WTC11 (cell line): ENCODE data around the gene AQP9. TPM values are rescaled to one million over a fixed set of nuclear protein-coding genes. Genes with fewer than 3 reads are reported as not detected.

Experiments
- ATAC-seq: fragments of 200-7000 bp; cut with Tn5 transposase; 2 replicates; pipeline ENCODE4 v1.10.0; 2021; ENCODE audit warnings: mild to moderate bottlenecking, moderate library complexity
- CTCF ChIA-PET: fragments of 300-600 bp; sonication (Branson Sonifier 250); formaldehyde crosslinking; loops from one replicate; lab custom pipeline; 2021; ENCODE audit warnings: antibody characterized with exemption; lab: Charles Lee
- POLR2A ChIA-PET: fragments of 350-600 bp; sonication (Branson Sonifier 250); formaldehyde crosslinking; loops from one replicate; lab custom pipeline; 2021; ENCODE audit warnings: antibody characterized with exemption; lab: Charles Lee
- DNase-seq: peaks from one replicate; pipeline ENCODE4 v3.0.0; 2021; ENCODE audit warnings: low spot score
- H3K27ac Mint-ChIP-seq: 2 replicates; pipeline ENCODE4 v1.8.0; 2021; ENCODE audit warnings: mixed read lengths
- H3K27me3 Mint-ChIP-seq: 2 replicates; pipeline ENCODE4 v1.8.0; 2021; ENCODE audit warnings: low read depth, mild to moderate bottlenecking, moderate library complexity, mixed read lengths
- H3K36me3 Mint-ChIP-seq: 2 replicates; pipeline ENCODE4 v1.8.0; 2021; ENCODE audit warnings: mixed read lengths
- H3K4me1 Mint-ChIP-seq: 2 replicates; pipeline ENCODE4 v1.8.0; 2022; ENCODE audit warnings: mixed read lengths
- H3K4me3 Mint-ChIP-seq: 2 replicates; pipeline ENCODE4 v1.8.0; 2021; ENCODE audit warnings: mild to moderate bottlenecking, moderate library complexity, mixed read lengths
- H3K9me3 Mint-ChIP-seq: 2 replicates; pipeline ENCODE4 v1.8.0; 2021; ENCODE audit warnings: mixed read lengths
- ARID4B ChIP-seq: sonication (generic); formaldehyde crosslinking; IDR thresholded peaks from 2 replicates; pipeline ENCODE4 v1.8.0; 2023; ENCODE audit warnings: missing genetic modification reagents, mild to moderate bottlenecking, borderline replicate concordance
- E2F5 ChIP-seq: sonication (generic); formaldehyde crosslinking; IDR thresholded peaks from 2 replicates; pipeline ENCODE4 v1.8.1; 2022; ENCODE audit warnings: mild to moderate bottlenecking, moderate library complexity, missing genetic modification reagents
- ESRRA ChIP-seq: sonication (generic); formaldehyde crosslinking; IDR thresholded peaks from 2 replicates; pipeline ENCODE4 v1.8.1; 2022; ENCODE audit warnings: mild to moderate bottlenecking, missing genetic modification reagents, borderline replicate concordance
- HMGXB4 ChIP-seq: sonication (generic); formaldehyde crosslinking; IDR thresholded peaks from 2 replicates; pipeline ENCODE4 v1.8.1; 2023; ENCODE audit warnings: mild to moderate bottlenecking, moderate library complexity, missing genetic modification reagents
- STAT6 ChIP-seq: sonication (generic); formaldehyde crosslinking; conservative IDR thresholded peaks from 2 replicates; pipeline ENCODE4 v1.8.1; 2023; ENCODE audit warnings: mild to moderate bottlenecking, low read depth, missing genetic modification reagents, moderate library complexity
- USF1 ChIP-seq: sonication (generic); formaldehyde crosslinking; IDR thresholded peaks from 2 replicates; pipeline ENCODE4 v1.8.0; 2022; ENCODE audit warnings: mild to moderate bottlenecking, missing genetic modification reagents
- ZNF512 ChIP-seq: sonication (generic); formaldehyde crosslinking; IDR thresholded peaks from 2 replicates; pipeline ENCODE4 v1.8.1; 2022; ENCODE audit warnings: missing genetic modification reagents, borderline replicate concordance
- total RNA-seq: library from RNA; stranded (reverse); gene quantifications from 3 replicates; pipeline ENCODE4 v1.2.3, GENCODE V29; 2021
- TF ChIP-seq, protein P1 (sequence below): sonication (generic); formaldehyde crosslinking; IDR thresholded peaks from 2 replicates; pipeline ENCODE4 v1.8.0; 2023; ENCODE audit warnings: missing genetic modification reagents

AQP9 gene
- total RNA-seq, 1 experiment from 2014 or later: 0.07 TPM

DNA sequence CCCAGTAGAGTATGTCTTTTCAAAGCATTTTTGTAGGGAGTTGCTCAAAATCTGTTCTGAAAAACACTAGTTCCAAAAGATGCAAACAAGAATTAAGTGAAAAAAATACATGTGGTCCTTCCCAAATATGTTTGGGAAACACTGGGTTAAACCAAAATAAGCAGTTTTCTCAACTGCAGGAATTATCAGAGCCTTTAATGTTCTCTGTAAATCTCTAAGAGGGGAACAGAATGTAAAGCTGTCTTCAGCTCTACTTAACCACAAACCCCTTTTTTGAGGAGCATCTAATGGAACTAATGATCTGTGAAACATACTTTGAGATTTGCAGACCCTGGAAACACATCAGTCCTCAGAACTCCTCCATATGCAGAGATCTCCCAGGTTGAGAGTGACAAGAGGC, 9.9 kb downstream of the AQP9 start:
- no peaks in the 10 kb centered on the region for H3K36me3 Mint-ChIP-seq
- H3K4me3 Mint-ChIP-seq: no peak overlapping the region
- H3K9me3 Mint-ChIP-seq: no peaks in the 10 kb centered on the region
- TF ChIP-seq ARID4B (CRISPR knock-in tag) (no peak), E2F5 (CRISPR knock-in tag) (no peak), STAT6 (no peak), ZNF512 (no peak), HMGXB4 (CRISPR knock-in tag) (no peak), ESRRA (CRISPR knock-in tag) (no peak)
- TF ChIP-seq, protein P1, sequence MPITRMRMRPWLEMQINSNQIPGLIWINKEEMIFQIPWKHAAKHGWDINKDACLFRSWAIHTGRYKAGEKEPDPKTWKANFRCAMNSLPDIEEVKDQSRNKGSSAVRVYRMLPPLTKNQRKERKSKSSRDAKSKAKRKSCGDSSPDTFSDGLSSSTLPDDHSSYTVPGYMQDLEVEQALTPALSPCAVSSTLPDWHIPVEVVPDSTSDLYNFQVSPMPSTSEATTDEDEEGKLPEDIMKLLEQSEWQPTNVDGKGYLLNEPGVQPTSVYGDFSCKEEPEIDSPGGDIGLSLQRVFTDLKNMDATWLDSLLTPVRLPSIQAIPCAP (CRISPR knock-in tag): no peak
- TF ChIP-seq, all 79 proteins: peak for 0
- no peak for DNase-seq
- Mint-ChIP-seq H3K27me3 (no peaks in the 10 kb centered on the region), H3K4me1 (no peaks in the 10 kb centered on the region), H3K27ac (no peak overlapping the region)
- POLR2A ChIA-PET: no interaction called here
- ATAC-seq: no peak
- CTCF ChIA-PET: no interaction called here

DNA sequence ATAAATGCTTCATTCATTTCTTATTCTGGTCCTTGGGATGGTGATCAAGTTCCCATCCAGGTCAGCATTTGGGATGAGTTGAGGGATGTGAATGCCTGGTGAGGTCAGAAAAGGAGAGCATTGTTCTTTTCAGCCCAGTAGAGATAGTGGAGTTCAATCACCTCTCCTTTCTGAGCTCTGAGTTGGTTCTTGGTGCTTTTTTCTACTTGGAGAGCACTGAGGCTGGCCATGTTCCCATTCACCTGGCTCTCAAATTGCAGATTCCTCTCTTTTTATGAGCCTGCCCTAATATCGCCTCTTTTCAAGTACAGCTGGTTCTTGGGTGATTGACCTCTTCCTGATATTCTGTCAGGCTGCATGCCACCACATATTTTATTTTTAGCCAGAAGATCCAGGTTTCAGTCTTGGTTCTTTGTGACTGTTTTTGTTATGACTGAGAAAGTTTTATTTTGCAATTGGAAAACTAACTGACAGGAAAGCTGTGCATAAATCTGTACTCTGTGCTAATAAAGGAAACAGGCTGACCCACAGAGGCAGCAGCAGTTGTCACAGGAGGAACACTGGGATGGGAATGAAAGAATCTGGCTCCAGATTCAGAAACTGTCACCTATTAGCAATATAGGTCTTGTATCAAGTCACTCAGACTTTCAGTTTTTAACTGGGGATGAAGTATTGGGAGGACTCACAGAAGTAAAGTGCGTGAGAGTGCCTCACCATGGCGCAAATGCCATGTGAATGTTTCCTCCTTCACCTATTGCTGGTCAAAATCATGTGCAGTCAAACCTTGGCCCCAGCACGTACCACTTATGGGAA, 10.7 kb downstream of the AQP9 start:
- no peak for DNase-seq
- ATAC-seq: no peak
- Mint-ChIP-seq H3K36me3 (no peaks in the 10 kb centered on the region), H3K4me1 (no peaks in the 10 kb centered on the region), H3K27me3 (no peaks in the 10 kb centered on the region), H3K27ac (no peak overlapping the region), H3K4me3 (no peak overlapping the region), H3K9me3 (no peaks in the 10 kb centered on the region)
- TF ChIP-seq USF1 (CRISPR knock-in tag): no peak
- POLR2A ChIA-PET: no interaction called here
- CTCF ChIA-PET: interaction anchor here (0.8 kb wide), 1 partner anchor 405 kb away, joined by 3 read pairs; no protein-coding TSS in a partner anchor
